Measurements from ENCODE around the gene PLCXD1. TPM values are rescaled to one million over a fixed set of nuclear protein-coding genes. Genes with fewer than 3 reads are reported as not detected.

Gene PLCXD1
- total and polyA plus RNA-seq, 9 of the 15 experiments (the other 6 are each of a cell fraction or from before 2014, with no cell fraction given), result 6.0 to 60.2 (median 39.5) TPM

DNA sequence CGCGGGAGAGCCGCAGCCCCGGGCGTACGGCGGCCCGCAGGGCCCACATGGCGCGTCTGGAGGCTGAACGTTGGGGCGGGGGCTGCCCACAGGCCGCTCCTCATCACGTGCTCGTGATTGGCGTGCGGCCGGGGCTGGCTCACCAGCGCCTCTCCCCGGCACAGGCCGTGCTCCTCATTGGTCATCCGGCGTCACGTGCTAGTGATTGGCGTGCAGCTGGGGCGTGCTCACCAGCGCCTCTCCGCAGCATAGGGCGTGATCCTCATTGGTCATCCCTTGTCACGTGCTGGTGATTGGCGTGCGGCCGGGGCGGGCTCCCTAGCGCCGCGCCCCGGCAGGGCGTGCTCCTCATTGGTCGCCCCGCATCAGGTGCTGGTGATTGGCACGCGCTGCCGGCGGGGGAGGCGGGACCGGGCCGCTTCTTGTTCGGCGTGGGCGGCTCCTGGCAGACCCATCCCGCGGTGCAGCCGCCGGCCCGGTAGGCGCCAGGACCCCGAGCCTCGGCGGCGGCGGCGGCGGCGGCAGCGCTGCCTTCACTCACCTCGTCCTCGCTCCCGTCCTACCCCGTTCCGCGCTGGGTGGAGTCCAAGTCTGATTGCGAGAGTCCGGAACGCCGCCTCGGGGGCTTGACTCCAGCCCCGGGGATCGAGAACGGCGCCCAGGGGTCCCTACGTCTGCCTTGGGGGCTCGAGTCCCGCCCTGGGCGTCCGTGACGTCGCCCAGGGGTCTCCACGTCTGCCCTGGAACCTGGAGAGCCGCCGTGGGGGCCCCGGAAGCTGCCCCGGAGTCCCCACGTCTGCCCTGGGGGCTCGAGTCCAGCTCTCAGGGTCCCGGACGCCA, 37.8 kb downstream of the PLCXD1 start, which contains the start of gene GTPBP6 (continued):
- TF ChIP-seq NCOA2 (IDR thresholded peaks at IDR 0.05; ENCODE audit: partially characterized antibody in 2 of 2) (no peak), STAT5A (IDR thresholded peaks at IDR 0.05; ENCODE audit: borderline replicate concordance, low read length) (no peak), SMC3 (conservative IDR thresholded peaks at IDR 0.05; ENCODE audit: insufficient read depth, low read depth, low read length) (no peak), ZNF324 (CRISPR knock-in tag; IDR thresholded peaks at IDR 0.05) (no peak), ZNF24 (IDR thresholded peaks at IDR 0.05) (no peak), EP300 (IDR thresholded peaks at IDR 0.05; ENCODE audit: low read length) (no peak), ZBTB9 (CRISPR knock-in tag; IDR thresholded peaks at IDR 0.05) (peak; percentile 44; the same call in 1 of the 2 replicates), JUND (IDR thresholded peaks at IDR 0.05; ENCODE audit: borderline replicate concordance, low read depth, low read length) (no peak), JUND (tag; IDR thresholded peaks at IDR 0.05; ENCODE audit: borderline replicate concordance, low read depth, low read length) (no peak), TAF15 (IDR thresholded peaks at IDR 0.05; ENCODE audit: low read depth, low read length) (no peak), STAT5B (CRISPR knock-in tag; IDR thresholded peaks at IDR 0.05) (no peak), IFI16 (CRISPR knock-in tag; IDR thresholded peaks at IDR 0.05) (no peak), EHMT2 (IDR thresholded peaks at IDR 0.05) (no peak), NR4A1 (CRISPR knock-in tag; IDR thresholded peaks at IDR 0.05) (no peak), NR4A1 (tag; IDR thresholded peaks at IDR 0.05) (no peak), STAG1 (CRISPR knock-in tag; IDR thresholded peaks at IDR 0.05; ENCODE audit: borderline replicate concordance) (no peak), ZBTB7A (IDR thresholded peaks at IDR 0.05; ENCODE audit: borderline replicate concordance, control insufficient read depth, low read depth, low read length) (peak; percentile 40), TEAD4 (IDR thresholded peaks at IDR 0.05; ENCODE audit: low read length) (no peak), TEAD4 (CRISPR knock-in tag; IDR thresholded peaks at IDR 0.05; ENCODE audit: borderline replicate concordance) (no peak), GATAD2B (IDR thresholded peaks at IDR 0.05; ENCODE audit: borderline replicate concordance) (no peak), CGGBP1 (CRISPR knock-in tag; IDR thresholded peaks at IDR 0.05) (no peak), ZNF589 (CRISPR knock-in tag; IDR thresholded peaks at IDR 0.05; ENCODE audit: low read depth) (no peak), ZNF445 (CRISPR knock-in tag; IDR thresholded peaks at IDR 0.05; ENCODE audit: low read depth) (no peak), TCF7L2 (IDR thresholded peaks at IDR 0.05; ENCODE audit: low read depth, low read length) (no peak)
- TF ChIP-seq, protein P1, sequence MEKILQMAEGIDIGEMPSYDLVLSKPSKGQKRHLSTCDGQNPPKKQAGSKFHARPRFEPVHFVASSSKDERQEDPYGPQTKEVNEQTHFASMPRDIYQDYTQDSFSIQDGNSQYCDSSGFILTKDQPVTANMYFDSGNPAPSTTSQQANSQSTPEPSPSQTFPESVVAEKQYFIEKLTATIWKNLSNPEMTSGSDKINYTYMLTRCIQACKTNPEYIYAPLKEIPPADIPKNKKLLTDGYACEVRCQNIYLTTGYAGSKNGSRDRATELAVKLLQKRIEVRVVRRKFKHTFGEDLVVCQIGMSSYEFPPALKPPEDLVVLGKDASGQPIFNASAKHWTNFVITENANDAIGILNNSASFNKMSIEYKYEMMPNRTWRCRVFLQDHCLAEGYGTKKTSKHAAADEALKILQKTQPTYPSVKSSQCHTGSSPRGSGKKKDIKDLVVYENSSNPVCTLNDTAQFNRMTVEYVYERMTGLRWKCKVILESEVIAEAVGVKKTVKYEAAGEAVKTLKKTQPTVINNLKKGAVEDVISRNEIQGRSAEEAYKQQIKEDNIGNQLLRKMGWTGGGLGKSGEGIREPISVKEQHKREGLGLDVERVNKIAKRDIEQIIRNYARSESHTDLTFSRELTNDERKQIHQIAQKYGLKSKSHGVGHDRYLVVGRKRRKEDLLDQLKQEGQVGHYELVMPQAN (IDR thresholded peaks at IDR 0.05; ENCODE audit: borderline replicate concordance), result no peak
- TF ChIP-seq, protein P2, sequence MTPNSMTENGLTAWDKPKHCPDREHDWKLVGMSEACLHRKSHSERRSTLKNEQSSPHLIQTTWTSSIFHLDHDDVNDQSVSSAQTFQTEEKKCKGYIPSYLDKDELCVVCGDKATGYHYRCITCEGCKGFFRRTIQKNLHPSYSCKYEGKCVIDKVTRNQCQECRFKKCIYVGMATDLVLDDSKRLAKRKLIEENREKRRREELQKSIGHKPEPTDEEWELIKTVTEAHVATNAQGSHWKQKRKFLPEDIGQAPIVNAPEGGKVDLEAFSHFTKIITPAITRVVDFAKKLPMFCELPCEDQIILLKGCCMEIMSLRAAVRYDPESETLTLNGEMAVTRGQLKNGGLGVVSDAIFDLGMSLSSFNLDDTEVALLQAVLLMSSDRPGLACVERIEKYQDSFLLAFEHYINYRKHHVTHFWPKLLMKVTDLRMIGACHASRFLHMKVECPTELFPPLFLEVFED (CRISPR knock-in tag; conservative IDR thresholded peaks at IDR 0.05), result no peak
